Measurements from ENCODE around the gene MBD3.

GRCh38 chr19:1587872-1588271 is 4.8 kb downstream of the MBD3 start:
- TF ChIP-seq ZNF274 (IDR thresholded peaks at IDR 0.05; ENCODE audit: low read depth, low read length) (no peak), YY1 (IDR thresholded peaks at IDR 0.05; ENCODE audit: insufficient read depth, insufficient read length) (no peak)
